T-helper 17 cell (primary cell): ENCODE data around the gene ANTXRL. TPM values are rescaled to one million over a fixed set of nuclear protein-coding genes. Genes with fewer than 3 reads are reported as not detected.
"Not testable (repeated sequence)": the region's sequence is repeated elsewhere in the genome, so short reads cannot be mapped to it uniquely, and the experiment has no call there.

Experiments
- ATAC-seq: fragments of 150-1000 bp; cut with Tn5 transposase; 2 replicates; pipeline ENCODE4 v1.10.0; 2021; ENCODE audit warnings: mild to moderate bottlenecking, moderate library complexity
- DNase-seq, 3 donors: peaks; one replicate each; pipeline versions ENCODE4 v3.0.0 to v3.0.0-alpha.2; 2020 to 2021
- H3K9me3 ChIP-seq: one replicate; pipeline ENCODE4 v1.7.0; 2013; ENCODE audit warnings: low read length, mild to moderate bottlenecking; ENCODE audit not compliant: control insufficient read depth, poor library complexity, severe bottlenecking
- H3K27ac Mint-ChIP-seq: one replicate; pipeline ENCODE4 v1.8.0; 2022; ENCODE audit warnings: mild to moderate bottlenecking, moderate library complexity, mixed read lengths
- H3K27me3 Mint-ChIP-seq: one replicate; pipeline ENCODE4 v1.8.0; 2022; ENCODE audit warnings: mixed read lengths
- H3K36me3 Mint-ChIP-seq: one replicate; pipeline ENCODE4 v1.8.0; 2022; ENCODE audit warnings: low read depth, mixed read lengths
- H3K4me1 Mint-ChIP-seq: one replicate; pipeline ENCODE4 v1.8.0; 2022; ENCODE audit warnings: mild to moderate bottlenecking, mixed read lengths
- H3K4me3 Mint-ChIP-seq: one replicate; pipeline ENCODE4 v1.8.0; 2022; ENCODE audit warnings: mild to moderate bottlenecking, moderate library complexity, mixed read lengths
- total RNA-seq, 4 donors: library from RNA in 2 of 4; stranded (reverse) in 2 of 4; gene quantifications; one replicate each; pipeline ENCODE4 v1.2.3 and lab custom pipeline; 2022 to 2026

The ANTXRL gene
- total RNA-seq, 2 donors from 2014 or later, result not detected

DNA sequence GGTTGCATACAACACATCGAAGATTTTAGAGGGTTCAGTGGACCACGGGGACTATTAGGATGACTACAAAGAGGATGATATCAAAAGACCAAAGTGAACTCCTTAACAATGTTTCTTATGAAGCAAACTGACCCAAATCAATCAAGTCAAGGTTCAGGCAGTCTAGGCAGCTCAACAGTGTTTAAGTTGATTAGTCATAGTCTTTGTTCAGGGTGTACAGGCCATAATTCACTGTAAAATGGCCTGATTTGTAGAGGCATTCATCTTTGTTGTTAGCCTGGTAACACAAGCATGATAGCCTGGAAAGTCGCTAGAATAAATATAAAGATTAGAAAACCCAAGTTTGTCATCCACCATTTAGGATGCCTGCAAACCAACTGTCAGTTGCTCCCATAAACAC is 32.6 kb downstream of the ANTXRL start:
- H3K4me1 Mint-ChIP-seq, result peaks cover 2% of the 10 kb centered on the region
- DNase-seq, result no peak
- no peaks in the 10 kb centered on the region for H3K36me3 Mint-ChIP-seq
- no peak overlapping the region for H3K27ac Mint-ChIP-seq
- no peaks in the 10 kb centered on the region for H3K9me3 ChIP-seq
- ATAC-seq, result no peak
- H3K4me3 Mint-ChIP-seq, result no peak overlapping the region
- H3K27me3 Mint-ChIP-seq, result peaks cover 5% of the 10 kb centered on the region

DNA sequence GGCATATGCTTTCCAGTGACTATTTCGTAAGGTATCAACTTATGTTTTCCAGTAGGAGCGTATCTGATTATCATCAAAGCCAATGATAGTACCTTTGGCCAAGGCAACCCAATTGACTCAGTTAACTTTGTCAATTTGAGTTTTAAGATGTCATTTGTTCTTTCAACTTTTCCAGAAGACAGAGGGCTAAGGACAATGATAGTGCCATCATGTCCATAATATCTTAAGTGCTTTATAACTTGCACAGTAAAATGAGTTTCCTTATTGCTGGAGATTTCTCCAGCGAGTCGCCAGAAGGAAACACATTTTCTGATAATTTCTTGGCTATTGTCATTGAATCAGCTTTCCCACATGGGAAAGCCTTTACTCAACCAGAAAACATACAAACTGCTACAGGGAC is 35.0 kb downstream of the ANTXRL start:
- Mint-ChIP-seq H3K4me3 (no peak overlapping the region), H3K4me1 (no peaks in the 10 kb centered on the region), H3K36me3 (no peaks in the 10 kb centered on the region), H3K27ac (no peak overlapping the region), H3K27me3 (peaks cover 3% of the 10 kb centered on the region)
- no peak for ATAC-seq
- H3K9me3 ChIP-seq, result no peaks in the 10 kb centered on the region
- DNase-seq, result no peak

DNA sequence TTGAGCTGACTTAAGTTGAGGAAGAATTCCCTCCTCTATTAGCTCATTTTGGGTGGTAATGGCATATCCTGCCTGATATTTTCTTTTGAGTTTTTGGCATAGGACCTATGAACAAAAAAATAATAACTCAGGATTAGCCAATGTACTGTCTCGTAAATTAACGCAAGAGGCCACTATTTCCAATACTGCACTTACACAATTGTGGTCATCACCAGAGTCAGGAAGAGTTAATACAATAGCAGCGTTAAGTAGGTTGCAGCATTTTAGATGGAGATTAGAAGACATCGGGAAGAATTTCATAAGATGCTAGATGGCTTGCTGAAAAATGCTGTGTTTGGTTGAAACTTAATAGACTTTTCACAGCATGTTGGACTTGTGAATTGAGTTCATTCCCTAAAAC is 36.4 kb downstream of the ANTXRL start:
- no peaks in the 10 kb centered on the region for H3K36me3 Mint-ChIP-seq
- H3K9me3 ChIP-seq, result no peaks in the 10 kb centered on the region
- no peaks in the 10 kb centered on the region for H3K4me1 Mint-ChIP-seq
- ATAC-seq (no peak), DNase-seq (no peak)
- H3K4me3 Mint-ChIP-seq, result no peak overlapping the region
- H3K27ac Mint-ChIP-seq, result no peak overlapping the region
- peaks cover 14% of the 10 kb centered on the region for H3K27me3 Mint-ChIP-seq

DNA sequence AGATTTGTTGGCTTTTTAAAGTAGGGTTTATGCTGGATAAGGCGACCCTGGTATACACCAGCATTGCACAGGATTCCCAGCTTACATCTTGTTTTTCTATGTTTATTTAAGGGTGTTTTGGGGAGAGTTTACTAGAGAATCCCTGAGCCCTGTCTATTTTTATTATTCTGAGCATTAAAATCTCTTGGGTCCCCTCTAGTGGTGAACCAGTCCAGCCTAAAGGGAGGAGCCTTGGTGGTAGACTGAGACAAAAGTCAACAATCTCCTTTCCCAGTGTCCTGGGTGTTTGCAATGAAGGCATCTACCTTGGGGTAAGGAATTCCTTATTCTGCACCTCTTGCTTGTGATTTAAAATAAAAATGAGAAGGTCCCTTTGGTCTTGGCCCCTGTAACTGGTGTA is 38.2 kb downstream of the ANTXRL start:
- no peaks in the 10 kb centered on the region for H3K4me1 Mint-ChIP-seq
- DNase-seq (no peak), ATAC-seq (no peak)
- H3K27me3 Mint-ChIP-seq, result peaks cover 21% of the 10 kb centered on the region
- no peak overlapping the region for H3K4me3 Mint-ChIP-seq
- no peaks in the 10 kb centered on the region for H3K36me3 Mint-ChIP-seq
- no peak overlapping the region for H3K27ac Mint-ChIP-seq
- H3K9me3 ChIP-seq, result no peaks in the 10 kb centered on the region

DNA sequence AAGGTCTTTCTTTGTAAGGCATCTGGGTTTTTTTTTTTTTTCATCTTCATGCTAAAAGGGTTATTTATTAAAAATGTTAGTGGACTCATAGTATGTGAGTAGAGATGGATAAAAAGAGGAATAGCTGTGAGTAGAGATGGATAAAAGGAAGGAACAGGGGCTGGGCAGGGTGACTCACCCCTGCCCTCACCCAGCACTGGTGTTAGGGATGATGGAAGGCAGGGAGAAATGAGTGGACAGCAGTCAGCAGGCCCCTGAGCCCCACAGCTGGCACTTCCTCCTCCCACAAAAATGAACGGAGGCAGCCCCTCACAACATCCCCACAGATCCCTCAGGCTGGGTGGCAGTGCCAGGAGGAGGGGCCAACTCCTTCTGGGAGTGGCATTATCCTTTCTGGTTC is 39.3 kb downstream of the ANTXRL start:
- H3K27me3 Mint-ChIP-seq, result peaks cover 22% of the 10 kb centered on the region
- no peaks in the 10 kb centered on the region for H3K9me3 ChIP-seq

DNA sequence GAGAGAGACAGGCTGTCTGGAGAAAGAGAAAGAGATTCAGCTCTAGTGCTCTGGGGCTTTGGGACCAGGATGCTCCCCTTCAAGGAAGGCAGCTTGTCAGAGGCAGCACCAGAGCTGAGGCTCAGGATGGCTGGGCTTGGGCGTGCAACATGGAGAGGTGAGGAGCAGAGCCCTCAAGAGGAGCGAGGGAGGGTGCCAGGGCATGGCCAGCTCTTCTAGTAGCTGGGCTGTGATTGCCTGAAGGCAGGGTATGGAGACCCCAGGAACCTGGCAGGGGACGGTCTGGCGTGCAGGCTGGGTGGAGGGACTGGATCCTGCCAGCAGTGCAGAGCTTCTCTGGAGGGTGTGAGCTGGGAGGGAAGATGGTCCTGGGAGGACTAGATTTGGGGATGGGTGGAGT is 40.2 kb downstream of the ANTXRL start:
- peaks cover 31% of the 10 kb centered on the region for H3K27me3 Mint-ChIP-seq
- DNase-seq, result no peak
- no peaks in the 10 kb centered on the region for H3K36me3 Mint-ChIP-seq
- H3K4me1 Mint-ChIP-seq, result peaks cover 3% of the 10 kb centered on the region
- no peak for ATAC-seq
- no peak overlapping the region for H3K27ac Mint-ChIP-seq
- no peaks in the 10 kb centered on the region for H3K9me3 ChIP-seq
- no peak overlapping the region for H3K4me3 Mint-ChIP-seq

More for the DNA sequence above, 39.3 kb downstream of the ANTXRL start:
- Mint-ChIP-seq H3K4me1 (peaks cover 3% of the 10 kb centered on the region), H3K27ac (no peak overlapping the region), H3K4me3 (no peak overlapping the region), H3K36me3 (no peaks in the 10 kb centered on the region)
- ATAC-seq, result no peak
- DNase-seq, result no peak

DNA sequence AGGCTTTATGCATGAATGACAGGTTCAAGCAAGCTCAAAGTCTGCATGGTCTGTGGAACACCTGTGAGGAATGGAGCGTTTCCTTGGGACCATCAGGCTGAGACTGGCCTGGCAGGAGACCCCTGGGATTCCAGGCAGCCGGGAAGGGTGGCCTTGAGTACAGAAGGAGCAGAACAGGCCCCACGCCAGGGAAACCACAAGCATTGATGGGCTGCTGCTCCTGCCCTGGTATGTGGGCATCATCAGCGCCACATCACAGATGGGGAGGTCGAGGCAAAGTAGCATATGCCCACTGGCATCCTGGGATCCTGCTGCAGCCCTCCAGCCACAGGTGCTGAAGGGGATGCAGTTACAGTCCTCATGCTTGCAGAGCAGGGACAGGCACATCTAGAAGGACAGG is 40.9 kb downstream of the ANTXRL start:
- Mint-ChIP-seq H3K4me1 (peaks cover 3% of the 10 kb centered on the region), H3K27me3 (peaks cover 32% of the 10 kb centered on the region), H3K36me3 (no peaks in the 10 kb centered on the region), H3K4me3 (no peak overlapping the region), H3K27ac (no peak overlapping the region)
- ATAC-seq (no peak), DNase-seq (no peak)
- no peaks in the 10 kb centered on the region for H3K9me3 ChIP-seq

DNA sequence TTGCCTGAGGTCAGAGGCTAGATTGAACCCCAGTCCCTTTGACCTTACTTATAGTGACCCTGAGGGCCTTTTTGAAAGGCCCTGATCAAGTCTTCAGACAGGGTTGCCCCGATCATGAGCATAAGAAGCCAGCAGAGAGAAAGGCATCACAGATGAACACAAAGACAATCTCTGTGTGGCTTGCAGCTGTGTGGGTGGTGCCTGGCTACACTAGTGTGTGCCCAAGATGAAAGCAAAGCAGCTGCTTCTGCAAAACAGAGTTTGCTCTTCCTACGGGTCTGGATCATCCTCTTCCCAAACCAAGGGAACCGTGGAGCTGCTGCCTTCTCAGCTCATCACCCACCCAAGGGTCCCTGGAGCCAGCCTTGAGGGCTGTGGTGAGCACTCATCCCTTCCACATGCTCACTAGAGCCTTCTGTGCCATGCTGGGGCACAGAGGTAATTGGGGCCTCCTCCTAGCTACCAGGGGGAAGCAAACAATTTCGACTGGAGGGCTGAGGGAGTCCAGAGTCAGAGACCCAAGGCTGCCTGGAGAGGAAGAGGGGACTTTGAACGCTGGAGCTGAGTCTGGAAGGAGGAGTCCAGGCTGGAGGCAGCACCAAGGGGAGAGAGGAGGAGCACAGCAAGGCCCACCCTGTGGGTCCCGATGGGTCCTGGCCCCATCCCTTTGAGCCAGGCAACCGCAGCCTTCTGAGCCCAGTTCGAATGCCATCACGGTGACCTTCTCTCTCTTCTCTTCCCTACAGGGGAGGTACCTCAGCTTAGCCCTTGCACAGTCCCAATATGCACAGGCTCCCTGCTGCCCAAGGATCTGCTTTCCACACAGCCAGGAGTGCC is 42.3 kb downstream of the ANTXRL start:
- peaks cover 32% of the 10 kb centered on the region for H3K27me3 Mint-ChIP-seq
- H3K27ac Mint-ChIP-seq, result no peak overlapping the region
- peaks cover 3% of the 10 kb centered on the region for H3K4me1 Mint-ChIP-seq
- no peaks in the 10 kb centered on the region for H3K36me3 Mint-ChIP-seq
- no peak overlapping the region for H3K4me3 Mint-ChIP-seq
- no peaks in the 10 kb centered on the region for H3K9me3 ChIP-seq
- DNase-seq, result no peak
- no peak for ATAC-seq

DNA sequence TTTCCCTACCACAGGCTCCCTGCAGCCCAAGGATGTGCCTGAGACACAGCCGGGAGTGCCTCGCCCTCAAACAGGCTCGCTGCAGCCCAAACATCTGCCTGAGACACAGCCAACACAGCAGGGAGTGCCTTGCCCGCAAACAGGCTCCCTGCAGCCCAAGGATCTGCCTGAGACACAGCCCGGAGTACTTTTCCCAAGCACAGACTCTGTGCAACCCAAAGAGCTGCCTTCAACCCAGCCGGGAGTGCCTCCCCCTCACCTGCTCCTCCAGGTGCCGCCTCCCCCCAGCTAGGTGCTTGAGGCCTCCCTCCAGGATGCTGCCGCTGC is 42.9 kb downstream of the ANTXRL start:
- no peaks in the 10 kb centered on the region for H3K9me3 ChIP-seq
- Mint-ChIP-seq H3K36me3 (no peaks in the 10 kb centered on the region), H3K27me3 (peaks cover 32% of the 10 kb centered on the region), H3K27ac (no peak overlapping the region), H3K4me1 (peaks cover 3% of the 10 kb centered on the region), H3K4me3 (no peak overlapping the region)
- ATAC-seq (no peak), DNase-seq (no peak)

DNA sequence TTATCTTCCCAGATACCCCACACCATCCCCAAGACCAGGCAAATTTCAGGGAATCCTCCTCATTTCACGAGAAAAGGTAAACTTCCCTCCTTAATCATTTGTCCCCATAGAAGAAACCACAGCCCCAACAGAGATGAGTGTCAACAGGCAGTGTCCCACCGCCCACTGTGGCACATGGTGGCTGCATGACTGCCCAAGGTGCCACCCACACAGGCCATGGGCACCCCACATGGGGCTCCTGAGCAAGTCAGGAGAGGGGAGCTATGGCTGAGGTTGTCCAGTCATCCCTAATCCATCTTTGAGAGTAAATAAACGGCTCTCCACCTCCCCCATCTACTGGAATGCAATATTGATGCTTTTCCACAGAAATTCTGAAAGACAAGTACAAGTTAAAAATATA is 44.1 kb downstream of the ANTXRL start:
- H3K27ac Mint-ChIP-seq, result no peak overlapping the region
- DNase-seq (no peak), ATAC-seq (no peak)
- peaks cover 3% of the 10 kb centered on the region for H3K4me1 Mint-ChIP-seq
- peaks cover 32% of the 10 kb centered on the region for H3K27me3 Mint-ChIP-seq
- H3K4me3 Mint-ChIP-seq, result no peak overlapping the region
- H3K9me3 ChIP-seq, result no peaks in the 10 kb centered on the region
- H3K36me3 Mint-ChIP-seq, result no peaks in the 10 kb centered on the region

DNA sequence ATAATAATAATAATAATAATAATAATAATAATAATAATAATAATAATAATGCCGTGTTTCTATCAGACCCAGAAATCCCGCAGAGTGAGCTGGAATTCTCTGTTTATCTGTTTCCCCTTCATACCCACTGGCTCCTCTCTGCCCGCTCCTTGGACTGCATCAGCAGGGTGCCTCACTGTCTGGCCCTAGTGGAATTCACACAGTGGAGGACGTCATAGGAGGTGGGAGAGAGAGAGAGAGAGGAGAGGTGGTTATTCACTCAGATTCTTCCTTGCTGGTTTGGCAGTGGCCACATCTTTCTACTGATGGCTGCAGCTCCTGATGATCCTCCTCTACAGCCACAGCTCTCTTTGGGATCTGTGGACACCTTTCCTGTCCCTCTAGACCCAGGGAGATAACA is 78.7 kb downstream of the ANTXRL start:
- not testable (repeated sequence) for H3K4me1 Mint-ChIP-seq, ATAC-seq, H3K4me3 Mint-ChIP-seq

DNA sequence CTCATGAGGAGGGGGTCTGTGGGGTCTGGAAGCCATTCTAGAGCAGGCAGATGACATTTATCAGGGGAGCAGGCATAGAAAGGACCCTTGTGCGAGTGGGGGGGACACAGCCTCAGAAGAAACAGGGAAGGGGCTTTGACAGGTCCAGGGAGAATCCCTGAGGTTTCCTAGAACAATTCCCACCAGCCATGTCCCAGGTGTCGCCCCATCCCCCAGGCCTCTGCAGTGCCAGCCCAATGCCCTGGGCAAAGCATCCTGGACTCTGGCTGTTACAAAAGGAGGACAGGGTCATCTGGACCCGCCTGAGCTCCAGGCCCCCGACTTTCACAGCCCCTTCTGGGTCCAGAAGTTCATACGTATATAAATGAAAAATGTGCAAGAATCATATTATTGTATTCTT is 80.4 kb downstream of the ANTXRL start:
- H3K27me3 Mint-ChIP-seq, result not testable (repeated sequence)

More for the DNA sequence above, 78.7 kb downstream of the ANTXRL start:
- not testable (repeated sequence) for H3K27ac Mint-ChIP-seq, H3K27me3 Mint-ChIP-seq, DNase-seq, H3K36me3 Mint-ChIP-seq, H3K9me3 ChIP-seq

DNA sequence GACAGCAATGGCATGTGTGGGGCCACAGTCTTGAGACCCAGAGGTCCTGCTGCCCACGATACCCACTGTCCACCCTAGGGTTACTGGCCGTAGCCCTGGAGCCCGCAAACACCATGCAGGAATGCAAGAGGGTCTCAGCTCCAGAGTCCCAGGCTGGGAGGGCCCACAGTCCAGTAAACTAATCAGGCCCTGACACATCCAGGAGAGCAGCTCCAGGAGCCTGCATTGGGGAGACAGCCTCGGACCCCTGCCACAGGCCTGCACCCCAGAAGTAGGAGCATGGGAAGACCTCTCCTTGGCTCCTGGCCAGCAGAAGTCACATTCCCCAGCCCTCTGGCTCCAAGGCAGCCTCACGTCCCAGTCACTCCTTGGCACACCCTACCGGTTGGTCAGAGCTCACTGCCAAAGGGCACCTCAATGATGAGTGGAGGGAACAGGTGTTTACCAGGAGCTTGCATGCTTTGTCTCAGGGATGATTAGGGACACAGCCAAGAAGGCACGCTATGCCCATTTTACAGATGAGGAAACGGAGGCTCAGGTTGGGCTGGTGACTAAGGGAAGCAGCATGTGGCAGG is 81.0 kb downstream of the ANTXRL start:
- DNase-seq, H3K36me3 Mint-ChIP-seq, H3K27ac Mint-ChIP-seq, ATAC-seq, H3K4me3 Mint-ChIP-seq, H3K27me3 Mint-ChIP-seq, H3K4me1 Mint-ChIP-seq, H3K9me3 ChIP-seq: not testable (repeated sequence)

More for the DNA sequence above, 80.4 kb downstream of the ANTXRL start:
- H3K4me3 Mint-ChIP-seq, H3K4me1 Mint-ChIP-seq, H3K27ac Mint-ChIP-seq, H3K36me3 Mint-ChIP-seq, ATAC-seq, H3K9me3 ChIP-seq, DNase-seq: not testable (repeated sequence)

DNA sequence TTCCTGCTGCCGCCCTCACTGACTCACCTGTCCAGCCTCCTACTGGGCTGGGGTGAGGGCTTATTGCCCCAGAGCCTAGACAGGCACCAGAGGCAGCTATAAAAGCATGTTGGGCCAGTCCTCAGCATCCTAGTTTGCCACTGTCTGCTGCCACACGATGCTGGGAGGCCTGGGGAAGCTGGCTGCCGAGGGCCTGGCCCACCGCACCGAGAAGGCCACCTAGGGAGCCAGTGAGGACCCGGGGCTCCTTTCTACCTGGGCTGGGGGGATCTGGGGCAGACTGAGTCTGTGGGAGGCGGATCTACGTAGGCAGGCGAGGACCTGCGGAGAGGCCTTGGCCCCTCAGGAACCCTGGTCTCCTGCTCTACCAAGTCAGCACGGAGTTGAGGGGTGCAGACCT is 82.2 kb downstream of the ANTXRL start:
- H3K4me3 Mint-ChIP-seq, H3K27me3 Mint-ChIP-seq, H3K27ac Mint-ChIP-seq, DNase-seq, H3K4me1 Mint-ChIP-seq, ATAC-seq, H3K36me3 Mint-ChIP-seq, H3K9me3 ChIP-seq: not testable (repeated sequence)
